ENCODE measurements around the gene NISCH. TPM values are rescaled to one million over a fixed set of nuclear protein-coding genes. Genes with fewer than 3 reads are reported as not detected.
A peak's percentile ranks its signal among the peaks of the same experiment; 100 is the strongest.

Gene NISCH
- polyA plus RNA-seq, 3 donors = 9.7 to 106 (median 13.1) TPM

DNA sequence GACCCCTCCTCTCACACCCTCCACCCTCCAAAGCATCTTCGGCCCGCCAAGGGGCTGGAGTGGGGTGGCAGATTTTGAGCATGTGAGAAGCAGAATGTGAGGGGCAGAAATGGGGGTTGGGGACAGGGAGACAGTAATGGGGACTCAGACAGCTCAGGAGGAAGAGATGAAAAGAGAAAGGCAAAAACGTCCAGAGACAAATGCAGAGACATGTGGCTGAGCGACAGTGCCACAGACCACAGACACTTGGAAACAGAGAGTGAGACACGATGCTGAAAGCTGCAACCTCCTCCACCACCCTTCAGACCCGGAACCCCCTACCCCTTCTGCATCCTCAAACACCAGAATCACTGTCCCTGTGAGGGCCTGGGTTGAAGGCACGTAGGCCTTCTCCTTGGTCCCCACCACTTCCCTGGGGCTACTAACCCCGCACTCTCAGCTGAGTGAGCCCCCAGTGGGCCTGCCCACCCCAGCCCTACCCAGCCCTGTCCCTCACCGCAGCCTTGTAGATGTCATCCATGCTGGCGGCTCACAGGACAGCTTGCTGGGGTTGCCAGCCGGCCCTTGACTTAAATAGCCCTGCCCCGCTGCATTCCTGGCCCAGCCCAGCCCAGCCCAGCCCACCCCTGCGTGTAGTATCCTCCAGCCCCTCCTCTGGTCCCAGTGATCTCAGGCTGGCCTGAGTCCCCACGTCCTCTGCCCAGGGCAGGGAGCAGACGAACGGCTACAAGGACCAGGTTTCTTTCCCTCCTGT, 1.7 kb upstream of the NISCH start, which contains the start of gene TNNC1:
TSS of gene TNNC1 (minus strand) at position 546 of the 754 bp plus-strand sequence. CDS start at position 520, 26 bp downstream.
- Histone ChIP-seq H3K4me2 (replicated peaks; ENCODE audit: extremely low read depth, low read length, poor library complexity, severe bottlenecking) (peak within 1 kb of the TSS; percentile 96), H3K79me2 (ENCODE audit: insufficient read depth, low read length) (peaks cover 33% of the 10 kb centered on the region), H2AFZ (ENCODE audit: insufficient read depth, low read depth, low read length, poor library complexity, severe bottlenecking) (peak within 1 kb of the TSS; percentile 97), H3K27ac (ENCODE audit: low read depth in 1 of 2, low read length in 2 of 2) (peak within 1 kb of the TSS; percentile 57 to 94), H3K4me3 (replicated peaks in 1 of 3; ENCODE audit: low read depth in 2 of 3, low read length in 3 of 3) (peak within 1 kb of the TSS; percentile 81 to 91 (median 89)), H3K9me3 (replicated peaks in 1 of 2; ENCODE audit: control insufficient read depth in 1 of 2, insufficient read depth in 1 of 2, low read length in 2 of 2) (no peaks in the 10 kb centered on the region), H3K4me1 (ENCODE audit: control insufficient read depth in 1 of 2, insufficient read depth in 2 of 2, low read length in 2 of 2) (peaks cover 27 to 31% of the 10 kb centered on the region in 2 donors), H3K36me3 (replicated peaks in 1 of 2; ENCODE audit: control insufficient read depth in 1 of 2, insufficient read depth in 2 of 2, low read length in 2 of 2) (peaks cover 7 to 11% of the 10 kb centered on the region in 2 donors), H3K27me3 (ENCODE audit: control insufficient read depth in 2 of 2, insufficient read depth in 2 of 2, low read length in 2 of 2) (no peaks in the 10 kb centered on the region), H3K9ac (ENCODE audit: insufficient read depth, low read length, poor library complexity, severe bottlenecking) (peak within 1 kb of the TSS; percentile 85), H4K20me1 (ENCODE audit: insufficient read depth, low read length) (peaks cover 16% of the 10 kb centered on the region)
- Mint-ChIP-seq H3K27me3 (ENCODE audit: low read depth in 3 of 3) (peaks cover 0 to 3% (median 0%) of the 10 kb centered on the region in 3 donors), H3K4me3 (peak within 1 kb of the TSS; percentile 90 to 92), H3K4me1 (peaks cover 33% of the 10 kb centered on the region), H3K9me3 (peaks cover 0 to 9% (median 3%) of the 10 kb centered on the region in 7 donors), H3K36me3 (peaks cover 7 to 17% of the 10 kb centered on the region in 2 donors), H3K27ac (peak within 1 kb of the TSS; percentile 80 to 94 (median 92))
- 76% methylated on average over 11 of the region's 16 CpGs for WGBS (ENCODE audit: insufficient coverage)
- intact Hi-C loops (cut with micrococcal nuclease) = no loop called here
- DNase-seq = no peak
- TF ChIP-seq CTCF (IDR thresholded peaks at IDR 0.05) = no peak

DNA sequence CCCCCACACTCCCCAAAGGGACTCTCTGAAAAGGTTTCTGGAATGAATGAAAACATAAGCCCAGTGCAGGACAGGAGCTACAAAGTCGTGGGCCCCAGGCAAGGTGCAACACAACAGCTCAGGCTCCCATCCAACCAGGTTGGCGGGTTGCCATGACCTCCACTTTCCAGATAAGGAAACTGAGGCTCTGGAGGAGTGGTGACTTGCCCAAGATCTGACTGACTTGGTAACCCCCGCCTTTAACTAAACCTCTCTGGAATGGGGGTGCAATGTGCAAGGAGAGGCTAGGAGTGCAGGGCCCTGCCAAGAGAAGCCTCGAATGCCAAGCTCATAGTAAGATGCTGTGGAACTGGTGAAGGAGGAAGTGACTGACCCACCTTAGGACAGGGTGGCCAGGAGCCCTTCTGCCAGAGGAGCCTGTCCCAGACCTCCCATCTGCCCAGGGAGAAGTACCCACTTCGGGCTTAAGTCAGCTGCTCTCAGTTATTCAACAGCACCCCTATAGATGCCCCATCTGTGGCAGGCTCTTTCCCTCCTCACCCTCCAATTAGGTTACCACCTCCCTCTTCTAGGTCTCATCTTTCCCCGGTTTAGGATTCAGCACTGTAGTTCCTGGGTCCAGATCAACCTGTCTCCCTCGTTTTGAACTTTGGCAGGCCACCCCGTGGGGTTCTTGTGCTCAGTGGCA, 1.0 kb upstream of the NISCH start:
- H3K4me3 Mint-ChIP-seq = peak overlapping the region; percentile 90 to 92
- DNase-seq = no peak
- H3K4me1 Mint-ChIP-seq = peaks cover 33% of the 10 kb centered on the region
- Histone ChIP-seq H3K36me3 (replicated peaks in 1 of 2; ENCODE audit: control insufficient read depth in 1 of 2, insufficient read depth in 2 of 2, low read length in 2 of 2) (peaks cover 13 to 18% of the 10 kb centered on the region in 2 donors), H3K9ac (ENCODE audit: insufficient read depth, low read length, poor library complexity, severe bottlenecking) (peak overlapping the region; percentile 85), H3K79me2 (ENCODE audit: insufficient read depth, low read length) (peaks cover 33% of the 10 kb centered on the region), H3K27ac (ENCODE audit: low read depth in 1 of 2, low read length in 2 of 2) (peak overlapping the region in 1 of 2 donors; percentile 94), H4K20me1 (ENCODE audit: insufficient read depth, low read length) (peaks cover 16% of the 10 kb centered on the region), H3K9me3 (replicated peaks in 1 of 2; ENCODE audit: control insufficient read depth in 1 of 2, insufficient read depth in 1 of 2, low read length in 2 of 2) (no peaks in the 10 kb centered on the region), H2AFZ (ENCODE audit: insufficient read depth, low read depth, low read length, poor library complexity, severe bottlenecking) (peak overlapping the region; percentile 97), H3K4me1 (ENCODE audit: control insufficient read depth in 1 of 2, insufficient read depth in 2 of 2, low read length in 2 of 2) (peaks cover 27 to 31% of the 10 kb centered on the region in 2 donors), H3K27me3 (ENCODE audit: control insufficient read depth in 2 of 2, insufficient read depth in 2 of 2, low read length in 2 of 2) (no peaks in the 10 kb centered on the region), H3K4me2 (replicated peaks; ENCODE audit: extremely low read depth, low read length, poor library complexity, severe bottlenecking) (peak overlapping the region; percentile 96), H3K4me3 (replicated peaks in 1 of 3; ENCODE audit: low read depth in 2 of 3, low read length in 3 of 3) (peak overlapping the region in 1 of 3 experiments; percentile 91)
- WGBS (ENCODE audit: insufficient coverage) = 77% methylated on average over 6 of the region's 8 CpGs
- peaks cover 0 to 3% (median 0%) of the 10 kb centered on the region in 3 donors for H3K27me3 Mint-ChIP-seq (ENCODE audit: low read depth in 3 of 3)
- H3K36me3 Mint-ChIP-seq = peaks cover 15 to 23% of the 10 kb centered on the region in 2 donors
- TF ChIP-seq CTCF (IDR thresholded peaks at IDR 0.05) = no peak
- intact Hi-C loops (cut with micrococcal nuclease) = no loop called here
- H3K27ac Mint-ChIP-seq = peak overlapping the region; percentile 80 to 94 (median 92)
- H3K9me3 Mint-ChIP-seq = peaks cover 0 to 9% (median 3%) of the 10 kb centered on the region in 7 donors

Measured in CD14-positive monocyte (primary cell).